ENCODE data around the gene ADAMTS16. TPM values are rescaled to one million over a fixed set of nuclear protein-coding genes. Genes with fewer than 3 reads are reported as not detected.

ADAMTS16 gene
- total RNA-seq, 1 experiment from 2014 or later: 30.1 TPM

- no peak for TF ChIP-seq ZNF232 (CRISPR knock-in tag; IDR thresholded peaks at IDR 0.05)
Observed at GRCh38 chr5:5298841-5299541, 158.9 kb downstream of the ADAMTS16 start (continued).

GRCh38 chr5:5301176-5301575 is 161.0 kb downstream of the ADAMTS16 start:
- Mint-ChIP-seq H3K36me3 (peaks cover 33% of the 10 kb centered on the region), H3K9me3 (peaks cover 19% of the 10 kb centered on the region), H3K4me1 (peaks cover 10% of the 10 kb centered on the region), H3K27me3 (ENCODE audit: low read depth) (no peaks in the 10 kb centered on the region), H3K4me3 (no peak overlapping the region), H3K27ac (no peak overlapping the region)
- no peak for DNase-seq (ENCODE audit: low spot score)
- TF ChIP-seq OVOL2 (CRISPR knock-in tag; IDR thresholded peaks at IDR 0.05; ENCODE audit: borderline replicate concordance): no peak
- TF ChIP-seq ATF3 (CRISPR knock-in tag; conservative IDR thresholded peaks at IDR 0.05): no peak
- CTCF ChIA-PET: no interaction called here
- no peak for ATAC-seq
- POLR2A ChIA-PET: no interaction called here

GRCh38 chr5:5302201-5302600 is 162.1 kb downstream of the ADAMTS16 start:
- CTCF ChIA-PET: no interaction called here
- peaks cover 12% of the 10 kb centered on the region for H3K4me1 Mint-ChIP-seq

GRCh38 chr5:5303242-5303641 is 163.1 kb downstream of the ADAMTS16 start:
- H3K27ac Mint-ChIP-seq: no peak overlapping the region
- peaks cover 19% of the 10 kb centered on the region for H3K9me3 Mint-ChIP-seq
- DNase-seq (ENCODE audit: low spot score) (no peak), ATAC-seq (no peak)
- H3K4me3 Mint-ChIP-seq: no peak overlapping the region
- ChIA-PET POLR2A (no interaction called here), CTCF (interaction anchor here (1.8 kb wide), 1 partner anchor 10 kb away, joined by 15 read pairs; no protein-coding TSS in a partner anchor)
- peaks cover 41% of the 10 kb centered on the region for H3K36me3 Mint-ChIP-seq
- H3K27me3 Mint-ChIP-seq (ENCODE audit: low read depth): no peaks in the 10 kb centered on the region
- H3K4me1 Mint-ChIP-seq: peaks cover 20% of the 10 kb centered on the region
- TF ChIP-seq MYBL2 (CRISPR knock-in tag; IDR thresholded peaks at IDR 0.05) (no peak), SMAD3 (CRISPR knock-in tag; IDR thresholded peaks at IDR 0.05; ENCODE audit: borderline replicate concordance) (no peak), FOXP1 (CRISPR knock-in tag; IDR thresholded peaks at IDR 0.05; ENCODE audit: borderline replicate concordance) (no peak), ATF6 (CRISPR knock-in tag; IDR thresholded peaks at IDR 0.05) (no peak), EMX1 (CRISPR knock-in tag; IDR thresholded peaks at IDR 0.05) (no peak), E2F5 (CRISPR knock-in tag; IDR thresholded peaks at IDR 0.05) (no peak), CREB1 (CRISPR knock-in tag; IDR thresholded peaks at IDR 0.05) (no peak), USF1 (CRISPR knock-in tag; IDR thresholded peaks at IDR 0.05) (no peak)

More at GRCh38 chr5:5302201-5302600, 162.1 kb downstream of the ADAMTS16 start:
- POLR2A ChIA-PET: no interaction called here
- Mint-ChIP-seq H3K9me3 (peaks cover 19% of the 10 kb centered on the region), H3K27me3 (ENCODE audit: low read depth) (no peaks in the 10 kb centered on the region), H3K4me3 (no peak overlapping the region), H3K27ac (no peak overlapping the region), H3K36me3 (peaks cover 37% of the 10 kb centered on the region)
- TF ChIP-seq TCF7 (CRISPR knock-in tag; IDR thresholded peaks at IDR 0.05; ENCODE audit: low read depth): no peak
- no peak for TF ChIP-seq IRF2 (CRISPR knock-in tag; IDR thresholded peaks at IDR 0.05; ENCODE audit: borderline replicate concordance, low read depth)
- TF ChIP-seq CREB1 (CRISPR knock-in tag; IDR thresholded peaks at IDR 0.05): no peak
- TF ChIP-seq ZNF512 (CRISPR knock-in tag; IDR thresholded peaks at IDR 0.05; ENCODE audit: borderline replicate concordance): no peak
- no peak for TF ChIP-seq ZNF232 (CRISPR knock-in tag; IDR thresholded peaks at IDR 0.05)
- TF ChIP-seq USF1 (CRISPR knock-in tag; IDR thresholded peaks at IDR 0.05): no peak
- no peak for TF ChIP-seq ZNF263 (CRISPR knock-in tag; IDR thresholded peaks at IDR 0.05; ENCODE audit: low read depth)
- no peak for TF ChIP-seq ATF2 (CRISPR knock-in tag; IDR thresholded peaks at IDR 0.05; ENCODE audit: borderline replicate concordance, low read depth)
- no peak for TF ChIP-seq MXD4 (CRISPR knock-in tag; IDR thresholded peaks at IDR 0.05; ENCODE audit: borderline replicate concordance)
- TF ChIP-seq SOX15 (CRISPR knock-in tag; IDR thresholded peaks at IDR 0.05): no peak
- no peak for TF ChIP-seq SP1 (CRISPR knock-in tag; conservative IDR thresholded peaks at IDR 0.05)
- TF ChIP-seq FOXK1 (CRISPR knock-in tag; IDR thresholded peaks at IDR 0.05): no peak
- no peak for TF ChIP-seq ZNF138 (CRISPR knock-in tag; conservative IDR thresholded peaks at IDR 0.05)
- TF ChIP-seq PRRX2 (CRISPR knock-in tag; IDR thresholded peaks at IDR 0.05): no peak
- no peak for TF ChIP-seq HMGA2 (CRISPR knock-in tag; IDR thresholded peaks at IDR 0.05)
- ATAC-seq (no peak), DNase-seq (ENCODE audit: low spot score) (no peak)

Data from WTC11 (cell line).